ENCODE data around the gene PRODH.

DNA sequence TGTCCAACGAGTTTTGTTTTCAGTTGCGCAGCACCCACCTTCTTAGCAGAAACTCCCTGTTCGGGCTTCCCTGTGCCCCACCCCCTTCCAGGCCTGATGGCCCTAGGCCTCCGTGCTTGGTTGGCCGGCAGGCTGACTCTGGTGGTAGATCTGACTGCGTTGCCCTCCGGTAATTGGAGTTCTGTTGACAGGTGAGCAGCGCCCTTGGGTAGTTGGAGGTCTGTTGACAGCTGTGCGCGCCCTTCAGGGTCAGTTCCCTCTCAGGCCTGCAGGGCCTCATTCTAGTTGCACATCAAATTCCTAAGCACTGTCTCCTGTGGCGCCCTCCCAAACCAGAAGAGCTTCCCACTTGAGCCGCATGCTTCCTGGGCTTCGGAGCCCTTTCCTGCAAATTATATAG lies 29.2 kb downstream of the PRODH start:
- TF ChIP-seq, protein P1, sequence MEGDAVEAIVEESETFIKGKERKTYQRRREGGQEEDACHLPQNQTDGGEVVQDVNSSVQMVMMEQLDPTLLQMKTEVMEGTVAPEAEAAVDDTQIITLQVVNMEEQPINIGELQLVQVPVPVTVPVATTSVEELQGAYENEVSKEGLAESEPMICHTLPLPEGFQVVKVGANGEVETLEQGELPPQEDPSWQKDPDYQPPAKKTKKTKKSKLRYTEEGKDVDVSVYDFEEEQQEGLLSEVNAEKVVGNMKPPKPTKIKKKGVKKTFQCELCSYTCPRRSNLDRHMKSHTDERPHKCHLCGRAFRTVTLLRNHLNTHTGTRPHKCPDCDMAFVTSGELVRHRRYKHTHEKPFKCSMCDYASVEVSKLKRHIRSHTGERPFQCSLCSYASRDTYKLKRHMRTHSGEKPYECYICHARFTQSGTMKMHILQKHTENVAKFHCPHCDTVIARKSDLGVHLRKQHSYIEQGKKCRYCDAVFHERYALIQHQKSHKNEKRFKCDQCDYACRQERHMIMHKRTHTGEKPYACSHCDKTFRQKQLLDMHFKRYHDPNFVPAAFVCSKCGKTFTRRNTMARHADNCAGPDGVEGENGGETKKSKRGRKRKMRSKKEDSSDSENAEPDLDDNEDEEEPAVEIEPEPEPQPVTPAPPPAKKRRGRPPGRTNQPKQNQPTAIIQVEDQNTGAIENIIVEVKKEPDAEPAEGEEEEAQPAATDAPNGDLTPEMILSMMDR (conservative IDR thresholded peaks at IDR 0.05; ENCODE audit: low read depth in 2 of 2): no peak
- TF ChIP-seq, protein P2, sequence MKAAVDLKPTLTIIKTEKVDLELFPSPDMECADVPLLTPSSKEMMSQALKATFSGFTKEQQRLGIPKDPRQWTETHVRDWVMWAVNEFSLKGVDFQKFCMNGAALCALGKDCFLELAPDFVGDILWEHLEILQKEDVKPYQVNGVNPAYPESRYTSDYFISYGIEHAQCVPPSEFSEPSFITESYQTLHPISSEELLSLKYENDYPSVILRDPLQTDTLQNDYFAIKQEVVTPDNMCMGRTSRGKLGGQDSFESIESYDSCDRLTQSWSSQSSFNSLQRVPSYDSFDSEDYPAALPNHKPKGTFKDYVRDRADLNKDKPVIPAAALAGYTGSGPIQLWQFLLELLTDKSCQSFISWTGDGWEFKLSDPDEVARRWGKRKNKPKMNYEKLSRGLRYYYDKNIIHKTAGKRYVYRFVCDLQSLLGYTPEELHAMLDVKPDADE (IDR thresholded peaks at IDR 0.05): no peak
- TF ChIP-seq POLR2AphosphoS5 (IDR thresholded peaks at IDR 0.05; ENCODE audit: low read depth): no peak
- no peak for TF ChIP-seq EZH2phosphoT487 (IDR thresholded peaks at IDR 0.05; ENCODE audit: unreplicated experiment)
- TF ChIP-seq CREB1 (CRISPR knock-in tag; IDR thresholded peaks at IDR 0.05; ENCODE audit: low read depth): no peak
- no peak for TF ChIP-seq EZH2 (IDR thresholded peaks at IDR 0.05; ENCODE audit: low read depth, unreplicated experiment)
- TF ChIP-seq, protein P3, sequence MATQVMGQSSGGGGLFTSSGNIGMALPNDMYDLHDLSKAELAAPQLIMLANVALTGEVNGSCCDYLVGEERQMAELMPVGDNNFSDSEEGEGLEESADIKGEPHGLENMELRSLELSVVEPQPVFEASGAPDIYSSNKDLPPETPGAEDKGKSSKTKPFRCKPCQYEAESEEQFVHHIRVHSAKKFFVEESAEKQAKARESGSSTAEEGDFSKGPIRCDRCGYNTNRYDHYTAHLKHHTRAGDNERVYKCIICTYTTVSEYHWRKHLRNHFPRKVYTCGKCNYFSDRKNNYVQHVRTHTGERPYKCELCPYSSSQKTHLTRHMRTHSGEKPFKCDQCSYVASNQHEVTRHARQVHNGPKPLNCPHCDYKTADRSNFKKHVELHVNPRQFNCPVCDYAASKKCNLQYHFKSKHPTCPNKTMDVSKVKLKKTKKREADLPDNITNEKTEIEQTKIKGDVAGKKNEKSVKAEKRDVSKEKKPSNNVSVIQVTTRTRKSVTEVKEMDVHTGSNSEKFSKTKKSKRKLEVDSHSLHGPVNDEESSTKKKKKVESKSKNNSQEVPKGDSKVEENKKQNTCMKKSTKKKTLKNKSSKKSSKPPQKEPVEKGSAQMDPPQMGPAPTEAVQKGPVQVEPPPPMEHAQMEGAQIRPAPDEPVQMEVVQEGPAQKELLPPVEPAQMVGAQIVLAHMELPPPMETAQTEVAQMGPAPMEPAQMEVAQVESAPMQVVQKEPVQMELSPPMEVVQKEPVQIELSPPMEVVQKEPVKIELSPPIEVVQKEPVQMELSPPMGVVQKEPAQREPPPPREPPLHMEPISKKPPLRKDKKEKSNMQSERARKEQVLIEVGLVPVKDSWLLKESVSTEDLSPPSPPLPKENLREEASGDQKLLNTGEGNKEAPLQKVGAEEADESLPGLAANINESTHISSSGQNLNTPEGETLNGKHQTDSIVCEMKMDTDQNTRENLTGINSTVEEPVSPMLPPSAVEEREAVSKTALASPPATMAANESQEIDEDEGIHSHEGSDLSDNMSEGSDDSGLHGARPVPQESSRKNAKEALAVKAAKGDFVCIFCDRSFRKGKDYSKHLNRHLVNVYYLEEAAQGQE (IDR thresholded peaks at IDR 0.05; ENCODE audit: unreplicated experiment): no peak
- TF ChIP-seq JUNB (IDR thresholded peaks at IDR 0.05; ENCODE audit: unreplicated experiment): no peak
- TF ChIP-seq STAT1 (IDR thresholded peaks at IDR 0.05; ENCODE audit: unreplicated experiment): no peak
- TF ChIP-seq, protein P4, sequence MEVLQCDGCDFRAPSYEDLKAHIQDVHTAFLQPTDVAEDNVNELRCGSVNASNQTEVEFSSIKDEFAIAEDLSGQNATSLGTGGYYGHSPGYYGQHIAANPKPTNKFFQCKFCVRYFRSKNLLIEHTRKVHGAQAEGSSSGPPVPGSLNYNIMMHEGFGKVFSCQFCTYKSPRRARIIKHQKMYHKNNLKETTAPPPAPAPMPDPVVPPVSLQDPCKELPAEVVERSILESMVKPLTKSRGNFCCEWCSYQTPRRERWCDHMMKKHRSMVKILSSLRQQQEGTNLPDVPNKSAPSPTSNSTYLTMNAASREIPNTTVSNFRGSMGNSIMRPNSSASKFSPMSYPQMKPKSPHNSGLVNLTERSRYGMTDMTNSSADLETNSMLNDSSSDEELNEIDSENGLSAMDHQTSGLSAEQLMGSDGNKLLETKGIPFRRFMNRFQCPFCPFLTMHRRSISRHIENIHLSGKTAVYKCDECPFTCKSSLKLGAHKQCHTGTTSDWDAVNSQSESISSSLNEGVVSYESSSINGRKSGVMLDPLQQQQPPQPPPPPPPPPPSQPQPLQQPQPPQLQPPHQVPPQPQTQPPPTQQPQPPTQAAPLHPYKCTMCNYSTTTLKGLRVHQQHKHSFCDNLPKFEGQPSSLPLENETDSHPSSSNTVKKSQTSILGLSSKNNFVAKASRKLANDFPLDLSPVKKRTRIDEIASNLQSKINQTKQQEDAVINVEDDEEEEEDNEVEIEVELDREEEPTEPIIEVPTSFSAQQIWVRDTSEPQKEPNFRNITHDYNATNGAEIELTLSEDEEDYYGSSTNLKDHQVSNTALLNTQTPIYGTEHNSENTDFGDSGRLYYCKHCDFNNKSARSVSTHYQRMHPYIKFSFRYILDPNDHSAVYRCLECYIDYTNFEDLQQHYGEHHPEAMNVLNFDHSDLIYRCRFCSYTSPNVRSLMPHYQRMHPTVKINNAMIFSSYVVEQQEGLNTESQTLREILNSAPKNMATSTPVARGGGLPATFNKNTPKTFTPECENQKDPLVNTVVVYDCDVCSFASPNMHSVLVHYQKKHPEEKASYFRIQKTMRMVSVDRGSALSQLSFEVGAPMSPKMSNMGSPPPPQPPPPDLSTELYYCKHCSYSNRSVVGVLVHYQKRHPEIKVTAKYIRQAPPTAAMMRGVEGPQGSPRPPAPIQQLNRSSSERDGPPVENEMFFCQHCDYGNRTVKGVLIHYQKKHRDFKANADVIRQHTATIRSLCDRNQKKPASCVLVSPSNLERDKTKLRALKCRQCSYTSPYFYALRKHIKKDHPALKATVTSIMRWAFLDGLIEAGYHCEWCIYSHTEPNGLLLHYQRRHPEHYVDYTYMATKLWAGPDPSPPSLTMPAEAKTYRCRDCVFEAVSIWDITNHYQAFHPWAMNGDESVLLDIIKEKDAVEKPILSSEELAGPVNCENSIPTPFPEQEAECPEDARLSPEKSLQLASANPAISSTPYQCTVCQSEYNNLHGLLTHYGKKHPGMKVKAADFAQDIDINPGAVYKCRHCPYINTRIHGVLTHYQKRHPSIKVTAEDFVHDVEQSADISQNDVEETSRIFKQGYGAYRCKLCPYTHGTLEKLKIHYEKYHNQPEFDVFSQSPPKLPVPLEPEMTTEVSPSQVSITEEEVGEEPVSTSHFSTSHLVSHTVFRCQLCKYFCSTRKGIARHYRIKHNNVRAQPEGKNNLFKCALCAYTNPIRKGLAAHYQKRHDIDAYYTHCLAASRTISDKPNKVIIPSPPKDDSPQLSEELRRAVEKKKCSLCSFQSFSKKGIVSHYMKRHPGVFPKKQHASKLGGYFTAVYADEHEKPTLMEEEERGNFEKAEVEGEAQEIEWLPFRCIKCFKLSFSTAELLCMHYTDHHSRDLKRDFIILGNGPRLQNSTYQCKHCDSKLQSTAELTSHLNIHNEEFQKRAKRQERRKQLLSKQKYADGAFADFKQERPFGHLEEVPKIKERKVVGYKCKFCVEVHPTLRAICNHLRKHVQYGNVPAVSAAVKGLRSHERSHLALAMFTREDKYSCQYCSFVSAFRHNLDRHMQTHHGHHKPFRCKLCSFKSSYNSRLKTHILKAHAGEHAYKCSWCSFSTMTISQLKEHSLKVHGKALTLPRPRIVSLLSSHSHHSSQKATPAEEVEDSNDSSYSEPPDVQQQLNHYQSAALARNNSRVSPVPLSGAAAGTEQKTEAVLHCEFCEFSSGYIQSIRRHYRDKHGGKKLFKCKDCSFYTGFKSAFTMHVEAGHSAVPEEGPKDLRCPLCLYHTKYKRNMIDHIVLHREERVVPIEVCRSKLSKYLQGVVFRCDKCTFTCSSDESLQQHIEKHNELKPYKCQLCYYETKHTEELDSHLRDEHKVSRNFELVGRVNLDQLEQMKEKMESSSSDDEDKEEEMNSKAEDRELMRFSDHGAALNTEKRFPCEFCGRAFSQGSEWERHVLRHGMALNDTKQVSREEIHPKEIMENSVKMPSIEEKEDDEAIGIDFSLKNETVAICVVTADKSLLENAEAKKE (CRISPR knock-in tag; IDR thresholded peaks at IDR 0.05): no peak
- no peak for TF ChIP-seq ZNF331 (CRISPR knock-in tag; IDR thresholded peaks at IDR 0.05; ENCODE audit: low read depth)
- no peak for TF ChIP-seq ZNF114 (CRISPR knock-in tag; IDR thresholded peaks at IDR 0.05)
- no peak for TF ChIP-seq NANOG (IDR thresholded peaks at IDR 0.05; ENCODE audit: borderline replicate concordance)

All from GM23338 (cell line).